Middle frontal gyrus (tissue), 1 donor: ENCODE results near the gene MDGA2.
"Not testable (repeated sequence)": the region's sequence is repeated elsewhere in the genome, so short reads cannot be mapped to it uniquely, and the experiment has no call there.

Source experiments
- DNase-seq: peaks from one replicate; pipeline ENCODE4 v3.0.0-alpha.2; 2015; ENCODE audit warnings: low spot score; ENCODE audit errors: extremely low spot score

MDGA2 gene

DNA sequence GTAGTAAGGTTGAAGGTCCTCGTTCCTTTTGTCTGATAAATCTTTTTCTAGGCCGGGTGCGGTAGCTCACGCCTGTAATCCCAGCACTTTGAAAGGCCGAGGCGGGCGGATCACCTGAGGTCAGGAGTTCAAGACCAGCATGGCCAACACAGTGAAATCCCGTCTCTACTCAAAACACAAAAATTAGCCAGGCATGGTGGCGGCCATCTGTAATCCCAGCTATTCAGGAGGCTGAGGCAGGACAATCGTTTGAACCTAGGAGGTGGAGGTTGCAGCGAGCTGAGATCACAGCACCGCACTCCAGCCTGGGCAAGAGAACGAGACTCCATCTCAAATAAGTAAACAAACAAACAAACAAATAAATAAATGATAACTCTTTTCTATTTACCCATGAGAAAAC lies 51.3 kb downstream of the MDGA2 start:
- DNase-seq: not testable (repeated sequence)

DNA sequence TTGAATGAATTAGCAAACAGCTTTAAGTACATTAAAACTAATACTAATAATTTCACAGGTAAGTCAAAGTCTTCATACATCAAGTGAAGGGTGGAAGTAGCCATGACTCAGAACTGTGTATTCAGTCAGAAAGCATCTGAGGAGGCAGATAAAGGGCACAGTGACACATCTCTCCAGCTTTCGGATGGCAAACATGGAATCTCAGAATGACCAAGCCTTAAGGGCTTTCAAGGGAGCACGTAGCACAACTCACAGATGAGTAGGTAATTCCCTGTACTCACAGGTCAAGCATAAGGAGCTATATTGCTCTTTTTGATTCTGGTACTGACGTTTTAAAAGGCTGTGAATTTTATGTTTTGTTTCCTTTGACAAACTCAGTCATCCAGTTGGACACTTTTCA lies 56.0 kb downstream of the MDGA2 start:
- no peak for DNase-seq

DNA sequence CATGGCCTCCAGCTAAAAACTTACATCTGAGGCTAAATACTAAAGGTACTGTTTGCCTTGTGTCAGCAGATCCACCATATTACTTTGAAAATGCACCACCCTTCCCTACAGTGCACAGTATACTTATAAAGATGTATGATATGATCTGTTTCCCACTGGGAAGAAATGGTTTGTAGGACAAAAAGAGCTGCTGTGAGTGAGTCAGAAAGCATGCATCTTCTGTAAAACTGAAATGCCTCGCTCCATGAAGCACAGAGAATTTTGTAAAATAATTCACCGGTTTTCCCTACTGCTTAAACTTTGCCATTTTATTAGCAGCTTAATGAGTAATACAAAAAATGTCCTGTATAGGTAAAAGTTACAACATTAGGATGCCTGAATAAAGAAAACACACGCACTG lies 68.8 kb downstream of the MDGA2 start:
- no peak for DNase-seq

DNA sequence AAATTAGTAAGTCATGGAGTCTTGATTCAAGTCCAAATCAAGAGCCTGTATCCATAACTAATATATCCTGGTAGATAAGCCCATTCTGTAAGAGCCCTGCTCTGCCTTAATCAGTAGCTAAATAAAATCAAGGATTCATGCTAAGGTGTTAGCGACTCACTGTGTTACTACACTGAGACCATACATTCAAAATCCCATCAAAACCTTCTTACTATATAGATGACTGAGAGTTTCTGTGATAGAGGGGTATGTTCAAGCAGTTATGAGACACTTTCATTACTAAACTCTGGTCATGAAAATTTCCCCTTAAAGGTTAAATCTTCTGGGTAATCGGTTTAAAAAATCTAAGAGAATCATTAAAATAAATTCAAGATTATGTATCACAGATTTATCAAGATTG lies 78.5 kb downstream of the MDGA2 start:
- no peak for DNase-seq

DNA sequence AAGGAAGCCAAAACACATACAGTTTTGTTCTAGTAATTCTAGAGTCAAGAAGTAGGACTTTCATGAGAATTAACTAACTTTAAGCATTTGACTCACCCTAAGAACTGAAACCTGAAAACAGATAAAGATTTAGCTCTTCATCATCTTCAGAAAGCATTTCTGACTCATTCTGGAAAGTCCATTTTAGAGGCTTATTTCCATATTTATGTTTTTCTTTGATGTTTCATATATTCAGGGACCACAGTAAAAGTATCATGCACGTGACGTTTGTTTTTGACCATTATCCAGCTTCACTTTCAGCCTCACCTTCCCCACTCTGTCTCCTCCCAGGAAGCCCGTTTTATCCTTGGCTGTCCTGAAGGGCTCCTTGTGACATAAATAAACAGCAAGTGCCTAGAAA lies 79.2 kb downstream of the MDGA2 start:
- no peak for DNase-seq

DNA sequence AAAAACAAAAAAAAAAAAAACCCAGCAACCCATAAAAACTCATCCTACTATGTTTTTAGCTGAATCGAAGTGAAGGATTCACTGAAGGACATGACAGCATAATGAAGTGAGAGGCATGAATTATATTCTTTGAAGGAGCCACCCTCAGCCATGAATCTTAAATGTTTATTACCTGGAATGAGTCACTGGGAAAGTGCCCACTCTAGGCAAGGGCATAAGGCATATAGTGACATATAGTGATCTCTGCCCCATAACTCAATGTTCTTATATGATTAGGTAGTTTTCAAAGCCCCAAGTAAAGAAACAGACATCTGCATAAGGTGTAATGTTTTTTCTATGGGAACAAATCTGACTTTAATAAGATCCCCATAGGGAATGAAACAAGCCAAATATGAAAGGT lies 79.9 kb downstream of the MDGA2 start:
- DNase-seq: no peak

DNA sequence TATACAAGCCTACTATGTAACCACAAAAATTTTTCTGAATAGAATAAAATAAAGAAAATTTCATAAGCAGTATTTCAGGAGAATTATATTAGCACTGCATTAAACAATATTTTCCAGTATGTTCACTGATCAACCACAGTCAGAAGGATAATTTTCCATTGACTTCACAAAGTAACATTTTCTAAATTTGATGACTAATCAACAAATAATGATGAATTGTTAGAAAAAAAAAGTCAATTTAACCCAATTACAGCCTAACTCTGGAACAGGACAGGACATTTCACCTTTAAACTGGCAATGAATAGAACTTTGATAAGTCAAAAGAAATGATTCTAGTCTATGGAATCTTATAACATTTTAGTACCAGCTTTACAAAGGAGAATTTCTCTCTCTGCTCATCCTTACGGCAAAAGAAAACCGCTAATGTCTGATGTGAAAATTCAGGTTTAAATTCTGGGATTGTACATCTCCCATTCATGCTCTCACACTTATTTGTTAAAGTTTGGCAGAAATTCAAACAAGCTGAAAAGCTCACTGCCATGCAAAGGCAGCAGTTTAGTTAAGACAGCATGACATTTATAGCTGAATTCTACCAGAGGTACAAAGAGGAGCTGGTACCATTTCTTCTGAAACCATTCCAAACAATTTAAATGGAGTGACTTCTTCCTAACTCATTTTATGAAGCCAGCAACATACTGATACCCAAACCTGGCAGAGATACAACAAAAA lies 84.5 kb downstream of the MDGA2 start:
- no peak for DNase-seq

DNA sequence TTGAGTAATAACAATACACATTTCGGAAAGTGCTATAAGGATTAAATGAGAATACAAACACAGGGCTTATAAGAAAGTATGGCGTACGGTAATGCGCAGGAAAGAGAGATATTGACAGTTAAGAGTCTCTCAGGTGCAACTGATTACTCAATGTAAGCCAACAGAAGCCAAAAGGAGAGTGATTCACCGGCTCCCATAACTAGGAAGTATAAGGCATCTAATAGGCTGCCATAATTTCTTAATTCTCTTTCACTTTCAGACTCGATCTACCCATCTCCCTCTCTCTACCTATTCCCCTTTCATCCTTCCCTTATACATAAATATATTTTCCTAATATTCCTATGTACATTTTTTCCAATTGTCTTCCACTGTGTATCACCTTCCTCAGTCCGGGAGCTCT lies 90.0 kb downstream of the MDGA2 start:
- DNase-seq: no peak

DNA sequence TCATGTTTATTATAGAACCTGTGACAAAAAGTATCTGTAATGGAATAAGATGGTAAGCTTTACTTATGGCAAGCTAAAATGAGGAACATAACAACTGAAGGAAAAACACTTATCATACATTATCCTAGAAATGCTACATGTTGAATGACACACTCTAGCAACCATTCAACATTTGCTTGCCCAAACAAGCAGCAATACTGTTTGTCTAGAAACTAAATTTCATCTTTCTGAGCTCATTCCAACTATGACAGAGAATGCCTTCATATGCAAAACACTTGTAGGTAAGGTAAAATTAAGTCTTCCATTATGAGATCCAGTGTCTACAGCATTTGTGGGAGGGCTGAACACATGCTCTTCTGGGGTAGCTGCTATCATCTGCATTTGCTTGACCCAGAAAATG lies 108.1 kb downstream of the MDGA2 start:
- DNase-seq: no peak

DNA sequence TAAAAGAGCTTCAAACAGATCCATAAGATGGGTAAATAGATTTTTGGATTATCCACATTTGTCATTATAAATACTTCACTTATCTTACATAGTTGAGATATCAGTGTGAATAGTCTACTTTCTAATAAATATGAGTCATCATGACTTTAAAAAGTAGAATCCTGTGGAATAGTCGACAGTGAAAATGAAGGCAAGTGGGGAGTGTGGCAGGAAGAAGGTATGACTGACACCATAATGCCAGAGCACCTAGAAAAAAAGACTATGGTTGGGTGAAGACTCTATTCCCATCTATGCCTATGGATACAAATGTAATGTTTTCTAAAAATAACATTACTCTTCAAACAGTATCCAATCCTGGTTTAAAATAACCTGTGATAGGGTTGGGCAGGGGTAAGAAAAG lies 117.5 kb downstream of the MDGA2 start:
- DNase-seq: no peak

DNA sequence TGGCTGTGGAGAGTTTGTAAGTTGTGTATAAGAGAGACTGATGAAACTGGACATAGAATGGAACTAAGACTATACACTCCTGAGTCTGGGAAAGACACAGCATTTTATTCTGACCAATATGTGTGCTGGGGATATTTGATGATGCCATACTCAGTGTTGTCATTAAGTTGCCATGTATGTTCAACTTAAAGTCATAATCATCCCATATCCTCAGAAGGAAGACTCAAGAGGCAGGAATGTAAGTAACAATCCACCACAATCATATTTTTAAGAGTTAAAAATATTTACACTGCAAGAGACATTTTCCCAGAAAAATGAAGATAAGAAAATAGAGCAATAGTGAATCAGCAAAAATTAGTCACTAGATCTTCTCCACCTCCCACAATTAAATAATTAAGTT lies 120.1 kb downstream of the MDGA2 start:
- DNase-seq: no peak

DNA sequence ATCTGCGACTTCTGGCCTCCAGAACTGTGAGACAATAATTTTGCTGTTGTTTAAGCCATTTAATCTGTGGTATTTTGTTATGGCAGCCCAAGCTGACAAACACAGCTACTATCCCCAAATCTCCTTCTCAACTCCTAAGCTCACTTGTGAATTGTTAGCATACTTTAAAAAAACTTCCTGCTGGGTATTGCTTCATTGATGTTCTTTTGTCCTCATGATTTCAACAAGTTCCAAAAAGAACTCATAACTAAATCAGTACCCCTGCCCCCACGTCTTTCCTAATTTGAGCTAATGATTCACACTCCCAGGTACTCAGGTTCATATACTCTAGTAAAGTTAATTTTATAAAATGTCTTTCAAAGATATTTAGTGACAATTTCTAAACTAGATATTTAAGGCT lies 125.5 kb downstream of the MDGA2 start:
- DNase-seq: no peak

DNA sequence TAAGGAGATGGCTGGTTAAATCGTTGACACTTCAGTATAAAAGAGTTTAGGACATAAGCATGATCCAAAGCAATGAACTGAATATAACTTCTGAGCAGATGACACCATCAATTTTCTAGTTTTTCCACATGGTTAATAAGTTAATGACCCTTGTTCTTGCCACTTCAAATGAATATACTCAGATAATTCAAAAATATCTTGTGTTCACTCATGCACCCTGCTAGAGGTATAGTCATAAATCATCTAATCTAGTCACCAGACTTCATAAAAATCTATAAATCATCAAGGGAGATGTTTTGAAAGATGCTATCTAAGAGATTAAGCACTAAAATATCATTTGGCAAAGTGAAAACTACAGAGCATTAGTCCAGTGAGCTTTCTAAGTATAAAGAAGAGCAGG lies 131.9 kb downstream of the MDGA2 start:
- DNase-seq: no peak

DNA sequence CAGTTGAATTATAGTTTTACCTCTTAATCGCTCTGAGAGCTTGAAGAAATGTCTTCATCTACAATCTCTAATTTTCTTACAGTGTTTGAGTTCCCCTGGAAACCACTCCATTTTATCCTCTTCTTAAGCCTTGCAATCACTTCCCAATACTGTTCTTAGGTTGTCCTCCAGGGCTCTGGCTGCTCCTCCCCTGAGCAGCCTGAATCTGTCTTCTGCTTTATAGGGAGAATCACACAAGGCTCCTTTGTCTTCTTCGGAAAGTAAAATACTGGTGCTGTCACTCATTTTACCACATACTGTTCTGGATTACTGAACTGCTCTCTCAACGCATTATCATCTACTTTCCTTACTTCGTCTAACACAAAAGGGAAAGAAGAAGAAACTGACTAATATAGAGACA lies 133.7 kb downstream of the MDGA2 start:
- no peak for DNase-seq

DNA sequence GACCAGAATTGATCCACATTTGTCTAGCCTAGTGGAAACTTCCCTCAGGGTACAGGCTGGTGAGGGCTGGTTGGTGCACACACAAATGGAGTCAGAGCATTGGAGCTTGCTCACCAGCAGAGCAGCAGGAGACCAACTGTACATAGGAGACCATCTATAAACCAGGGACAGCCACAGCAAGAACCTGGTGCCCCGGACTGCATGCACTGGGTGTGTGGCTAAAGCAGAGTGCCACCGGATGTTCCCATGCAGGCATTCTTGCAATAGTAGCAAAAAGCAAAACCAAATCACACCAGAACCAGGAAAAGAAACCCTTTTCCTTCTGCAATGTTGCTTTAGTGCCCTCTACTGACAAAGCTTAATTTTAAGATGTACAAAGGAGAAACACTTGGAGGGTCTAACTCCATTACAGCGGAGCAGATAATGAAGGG lies 136.4 kb downstream of the MDGA2 start:
- no peak for DNase-seq

DNA sequence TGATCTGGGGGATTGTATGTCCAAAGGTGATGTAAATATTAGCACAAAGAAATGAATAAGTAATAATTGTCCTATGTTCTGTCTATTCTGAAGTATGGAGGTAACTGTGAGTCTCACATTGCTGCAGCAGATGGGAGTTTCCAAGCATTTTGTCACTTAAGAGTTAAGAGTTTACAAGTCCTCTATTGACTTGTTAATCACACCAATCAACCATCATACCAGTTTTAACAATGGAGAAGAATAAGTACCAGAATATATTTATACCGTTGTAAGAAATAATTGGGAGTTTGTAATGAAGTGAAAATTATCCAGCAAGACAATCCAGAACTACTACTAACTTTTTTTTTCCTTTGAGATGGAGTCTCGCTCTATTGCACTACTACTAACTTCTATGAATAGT lies 139.1 kb downstream of the MDGA2 start:
- DNase-seq: no peak

DNA sequence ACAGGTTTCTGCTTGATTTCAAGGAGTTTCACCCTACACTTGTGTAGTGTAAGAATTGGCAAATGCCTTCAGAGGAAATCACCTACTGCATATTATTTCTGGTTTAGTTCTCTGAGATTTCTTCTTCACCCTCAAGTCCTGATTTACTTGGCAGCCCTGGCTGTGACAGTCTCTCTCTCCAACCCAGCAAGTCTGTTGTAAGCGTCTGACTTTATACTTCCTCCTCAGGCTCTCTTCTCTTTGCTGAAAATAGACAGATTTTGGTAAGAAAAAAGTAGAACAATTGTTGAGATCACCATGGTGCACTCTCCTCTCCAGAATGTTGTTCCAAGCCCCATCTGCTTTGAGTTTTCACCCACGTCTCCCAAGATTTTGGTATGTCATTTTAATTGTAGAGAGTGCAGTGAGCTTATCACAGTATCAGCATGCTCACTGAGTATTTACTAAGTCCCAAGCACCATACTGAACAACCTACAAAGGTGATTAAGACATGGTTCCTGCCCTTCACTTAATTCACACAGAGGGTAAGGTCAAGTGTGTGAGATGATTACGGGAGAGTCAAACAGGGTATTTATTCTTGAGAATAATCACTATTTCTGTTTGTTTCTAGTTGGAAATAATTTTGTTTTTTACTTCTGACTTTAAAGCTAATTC lies 148.7 kb downstream of the MDGA2 start:
- DNase-seq: peak; percentile 48

DNA sequence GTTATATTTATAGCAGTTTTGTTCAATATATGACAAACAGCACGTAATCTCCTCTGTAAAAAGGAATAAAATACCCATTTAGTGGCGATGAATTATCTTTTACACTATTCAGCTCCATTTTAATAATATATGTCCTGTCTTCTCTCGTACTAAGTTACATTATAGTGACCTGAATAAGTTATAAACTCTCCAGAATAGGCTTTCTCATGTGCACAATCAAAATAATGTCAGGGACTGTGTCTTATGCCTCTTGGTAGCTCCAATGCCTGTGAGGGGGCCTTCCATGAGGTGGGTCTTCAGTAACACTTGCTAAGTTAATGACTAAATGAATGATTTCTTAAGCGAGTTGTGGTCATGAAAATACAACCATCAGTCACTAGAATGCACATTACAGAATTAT lies 150.9 kb downstream of the MDGA2 start:
- DNase-seq: no peak

DNA sequence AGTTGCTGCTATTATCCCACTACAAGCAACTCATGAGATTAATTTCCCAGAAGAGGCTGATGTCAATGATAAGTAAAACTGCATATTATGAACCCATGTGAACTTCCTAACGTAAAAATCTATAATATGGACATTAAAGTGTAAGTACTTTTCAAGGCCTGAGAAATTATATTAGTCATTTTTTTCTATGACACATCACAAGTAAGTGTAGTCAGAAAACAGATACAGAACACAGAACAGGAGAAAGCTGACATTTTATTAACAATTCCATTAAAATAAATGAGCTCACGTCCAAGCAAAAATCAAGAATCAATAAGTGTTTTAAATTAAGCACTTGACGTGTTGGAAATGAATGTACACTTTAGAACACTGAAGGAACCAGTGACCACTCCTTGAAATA lies 155.0 kb downstream of the MDGA2 start:
- no peak for DNase-seq

DNA sequence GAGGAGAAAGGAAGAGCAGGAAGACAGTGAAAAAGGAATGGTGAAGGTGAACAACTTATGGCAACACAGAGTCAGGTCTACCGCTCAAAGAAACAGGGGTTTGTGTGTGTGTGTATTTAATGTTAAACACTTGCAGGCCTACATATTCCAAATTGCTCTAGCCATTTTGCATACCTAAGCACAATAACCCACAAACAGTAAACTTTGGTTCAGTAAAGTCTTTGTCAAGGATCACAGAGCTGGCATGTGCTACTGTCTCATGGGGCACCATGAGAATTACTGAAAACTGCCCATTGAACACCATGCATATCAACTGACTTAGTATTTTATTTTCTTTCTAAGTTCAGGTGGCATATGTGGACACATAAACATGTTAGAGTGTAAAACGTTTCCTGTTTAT lies 163.6 kb downstream of the MDGA2 start:
- no peak for DNase-seq

DNA sequence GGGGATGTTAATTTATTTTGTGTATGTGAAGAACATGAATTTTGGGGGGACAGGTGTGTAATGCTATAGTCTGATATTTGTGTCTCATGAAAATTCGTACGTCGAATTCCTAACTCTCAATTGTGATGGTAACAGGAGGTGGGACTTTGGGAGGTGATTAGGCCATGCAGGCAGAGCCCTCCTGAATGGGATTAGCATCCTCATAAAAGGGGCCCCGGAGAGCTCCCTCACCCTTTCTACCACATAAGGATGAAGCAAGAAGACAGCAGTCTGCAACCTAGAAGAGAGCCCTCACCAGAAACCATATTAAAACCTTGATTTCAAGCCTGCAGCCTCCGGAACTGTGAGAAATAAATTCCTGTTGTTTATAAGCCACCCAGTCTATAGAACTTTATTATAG lies 165.4 kb downstream of the MDGA2 start:
- no peak for DNase-seq

DNA sequence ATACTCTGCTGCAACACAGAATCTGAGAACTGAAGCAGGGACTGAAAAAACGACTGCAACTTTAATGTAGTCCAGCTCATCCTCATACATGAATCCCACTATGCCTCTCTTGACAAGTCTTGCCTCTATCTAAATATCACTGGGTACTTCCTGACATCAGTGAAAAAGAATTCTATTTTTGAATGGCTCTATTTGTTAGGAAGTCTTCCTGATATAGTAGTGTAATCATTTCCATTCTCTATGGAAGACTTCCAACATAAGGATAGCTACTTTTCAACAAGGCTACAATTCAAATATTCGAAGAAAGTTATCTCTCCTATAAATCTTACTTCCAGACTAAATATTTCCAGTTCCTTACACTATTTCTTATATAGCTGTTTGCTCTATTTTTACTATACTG lies 167.5 kb downstream of the MDGA2 start:
- DNase-seq: no peak

DNA sequence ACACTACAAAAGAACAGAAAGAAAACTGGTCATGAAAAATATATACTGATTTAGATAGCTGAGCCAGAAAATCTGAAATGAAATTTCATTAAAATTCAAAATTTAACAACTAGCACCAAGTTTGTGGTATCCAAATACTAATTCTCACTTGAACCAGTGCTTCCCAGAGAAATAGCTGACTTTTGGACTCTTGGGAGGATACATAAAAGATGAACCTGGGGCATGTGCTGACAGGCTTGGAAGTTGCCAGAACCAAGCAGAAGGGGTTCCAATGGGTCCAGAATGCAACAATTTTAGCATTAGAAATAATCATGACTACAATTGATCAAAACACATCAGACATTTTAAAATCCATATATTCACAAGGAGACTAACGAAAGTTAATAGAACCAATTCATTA lies 175.0 kb downstream of the MDGA2 start:
- DNase-seq: no peak
